RWPE2 (cell line): Measurements from ENCODE around the gene CAMSAP3.

ENCODE experiments used
- ATAC-seq: fragments of 200-7000 bp; cut with Tn5 transposase; 3 replicates; pipeline ENCODE4 v1.9.1; 2021; ENCODE audit warnings: low read depth
- DNase-seq: peaks from one replicate; pipeline ENCODE4 v3.0.0-alpha.2; 2020; ENCODE audit warnings: low spot score
- H3K27ac ChIP-seq: fragments of 450-650 bp; 2 replicates; pipeline ENCODE4 v1.5.1; 2017; ENCODE audit warnings: mild to moderate bottlenecking; ENCODE audit not compliant: poor library complexity, severe bottlenecking
- H3K27me3 ChIP-seq: fragments of 250-450 bp; sonication (Bioruptor Pico); 2 replicates; pipeline ENCODE4 v1.5.1; 2021; ENCODE audit warnings: mild to moderate bottlenecking, moderate library complexity; ENCODE audit not compliant: insufficient read depth, poor library complexity, severe bottlenecking
- H3K36me3 ChIP-seq: fragments of 250-450 bp; sonication (Bioruptor Pico); 2 replicates; pipeline ENCODE4 v1.5.1; 2020; ENCODE audit warnings: low read depth, mild to moderate bottlenecking, moderate library complexity
- H3K4me1 ChIP-seq: fragments of 250-450 bp; sonication (Bioruptor Pico); 2 replicates; pipeline ENCODE4 v1.5.1; 2021; ENCODE audit warnings: mild to moderate bottlenecking, moderate library complexity; ENCODE audit not compliant: insufficient read depth, poor library complexity, severe bottlenecking
- H3K4me3 ChIP-seq: fragments of 250-450 bp; sonication (Bioruptor Pico); 2 replicates; pipeline ENCODE4 v1.5.1; 2021; ENCODE audit warnings: mild to moderate bottlenecking, moderate library complexity; ENCODE audit not compliant: severe bottlenecking
- H3K9me3 ChIP-seq: fragments of 250-450 bp; sonication (Bioruptor Pico); 2 replicates; pipeline ENCODE4 v1.5.1; 2021; ENCODE audit warnings: mild to moderate bottlenecking, moderate library complexity; ENCODE audit not compliant: severe bottlenecking
- CTCF ChIP-seq: fragments of 450-650 bp; IDR thresholded peaks from one replicate; pipeline ENCODE4 v1.5.1; 2017; ENCODE audit warnings: mild to moderate bottlenecking, moderate library complexity; ENCODE audit not compliant: poor library complexity, severe bottlenecking

Gene CAMSAP3

GRCh38 chr19:7600721-7601120, 5.1 kb downstream of the CAMSAP3 start:
- no peaks in the 10 kb centered on the region for H3K36me3 ChIP-seq
- H3K27me3 ChIP-seq, result no peaks in the 10 kb centered on the region
- no peak overlapping the region for H3K27ac ChIP-seq
- ATAC-seq (no peak), DNase-seq (no peak)
- TF ChIP-seq CTCF, result no peak
- no peak overlapping the region for H3K4me3 ChIP-seq
- no peaks in the 10 kb centered on the region for H3K9me3 ChIP-seq
- H3K4me1 ChIP-seq, result no peaks in the 10 kb centered on the region

GRCh38 chr19:7602240-7602934, 6.7 kb downstream of the CAMSAP3 start:
- no peak overlapping the region for H3K4me3 ChIP-seq
- no peaks in the 10 kb centered on the region for H3K9me3 ChIP-seq

GRCh38 chr19:7602935-7603497, 7.4 kb downstream of the CAMSAP3 start:
- Histone ChIP-seq H3K9me3 (no peaks in the 10 kb centered on the region), H3K4me3 (no peak overlapping the region), H3K36me3 (no peaks in the 10 kb centered on the region), H3K27ac (no peak overlapping the region), H3K4me1 (no peaks in the 10 kb centered on the region), H3K27me3 (no peaks in the 10 kb centered on the region)
- no peak for TF ChIP-seq CTCF
- no peak for DNase-seq
- no peak for ATAC-seq

More at GRCh38 chr19:7602240-7602934, 6.7 kb downstream of the CAMSAP3 start:
- Histone ChIP-seq H3K27ac (no peak overlapping the region), H3K36me3 (no peaks in the 10 kb centered on the region), H3K4me1 (no peaks in the 10 kb centered on the region), H3K27me3 (no peaks in the 10 kb centered on the region)
- no peak for TF ChIP-seq CTCF
- ATAC-seq, result no peak
- DNase-seq, result no peak

GRCh38 chr19:7603919-7604318, 8.3 kb downstream of the CAMSAP3 start:
- H3K27me3 ChIP-seq, result no peaks in the 10 kb centered on the region
- no peaks in the 10 kb centered on the region for H3K4me1 ChIP-seq
- ATAC-seq (no peak), DNase-seq (no peak)
- H3K9me3 ChIP-seq, result no peaks in the 10 kb centered on the region
- no peaks in the 10 kb centered on the region for H3K36me3 ChIP-seq
- H3K27ac ChIP-seq, result no peak overlapping the region
- no peak overlapping the region for H3K4me3 ChIP-seq
- TF ChIP-seq CTCF, result no peak
